Measurements from ENCODE around the gene RAB3C.

RAB3C gene

DNA sequence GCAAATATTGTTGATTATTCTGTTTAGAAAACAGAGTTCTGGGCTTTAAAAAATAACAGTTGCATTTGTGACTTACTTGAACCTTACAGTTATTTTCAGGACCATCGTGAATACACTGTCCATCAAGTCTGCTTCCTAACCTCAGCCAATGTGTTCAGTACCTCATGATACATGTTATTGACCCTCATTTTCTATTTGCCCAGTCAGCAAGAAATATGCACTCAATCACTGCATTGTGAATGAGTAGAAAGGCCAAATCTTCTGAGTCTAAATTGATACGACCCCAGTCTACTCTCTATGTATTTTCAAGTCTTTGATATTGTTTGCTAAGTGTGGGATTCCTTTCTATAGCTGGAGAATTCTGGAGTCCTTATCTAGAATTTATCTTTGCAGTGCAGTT is 156.2 kb downstream of the RAB3C start:
- no peak for ATAC-seq (replicated peaks)
- Mint-ChIP-seq H3K4me3 (no peak overlapping the region), H3K27ac (no peak overlapping the region), H3K27me3 (no peaks in the 10 kb centered on the region), H3K36me3 (no peaks in the 10 kb centered on the region), H3K4me1 (no peaks in the 10 kb centered on the region), H3K9me3 (peaks cover 0 to 1% of the 10 kb centered on the region in 2 donors)
- DNase-seq: no peak

GRCh38 chr5:58740956-58741355 is 158.1 kb downstream of the RAB3C start:
- Mint-ChIP-seq H3K9me3 (peaks cover 0 to 1% of the 10 kb centered on the region in 2 donors), H3K27ac (no peak overlapping the region), H3K4me3 (no peak overlapping the region), H3K36me3 (no peaks in the 10 kb centered on the region), H3K27me3 (no peaks in the 10 kb centered on the region), H3K4me1 (no peaks in the 10 kb centered on the region)
- DNase-seq: no peak
- no peak for ATAC-seq (replicated peaks)

GRCh38 chr5:58745350-58745749 is 162.5 kb downstream of the RAB3C start:
- no peaks in the 10 kb centered on the region for H3K27me3 Mint-ChIP-seq
- ATAC-seq (replicated peaks) (no peak), DNase-seq (no peak)
- H3K27ac Mint-ChIP-seq: no peak overlapping the region
- peaks cover 0 to 1% of the 10 kb centered on the region in 2 donors for H3K9me3 Mint-ChIP-seq
- H3K4me3 Mint-ChIP-seq: no peak overlapping the region
- H3K4me1 Mint-ChIP-seq: no peaks in the 10 kb centered on the region
- H3K36me3 Mint-ChIP-seq: no peaks in the 10 kb centered on the region

- no peaks in the 10 kb centered on the region for H3K4me1 Mint-ChIP-seq
- ATAC-seq (replicated peaks): no peak
- peaks cover 0 to 1% of the 10 kb centered on the region in 2 donors for H3K9me3 Mint-ChIP-seq
Measured at GRCh38 chr5:58746321-58746720, 163.4 kb downstream of the RAB3C start.

GRCh38 chr5:58750036-58750435 is 167.2 kb downstream of the RAB3C start:
- Mint-ChIP-seq H3K27ac (no peak overlapping the region), H3K36me3 (no peaks in the 10 kb centered on the region), H3K4me1 (no peaks in the 10 kb centered on the region), H3K9me3 (no peaks in the 10 kb centered on the region), H3K4me3 (no peak overlapping the region), H3K27me3 (no peaks in the 10 kb centered on the region)
- DNase-seq (no peak), ATAC-seq (replicated peaks) (no peak)

More at GRCh38 chr5:58746321-58746720, 163.4 kb downstream of the RAB3C start:
- DNase-seq: no peak
- Mint-ChIP-seq H3K36me3 (no peaks in the 10 kb centered on the region), H3K4me3 (no peak overlapping the region), H3K27me3 (no peaks in the 10 kb centered on the region), H3K27ac (no peak overlapping the region)

DNA sequence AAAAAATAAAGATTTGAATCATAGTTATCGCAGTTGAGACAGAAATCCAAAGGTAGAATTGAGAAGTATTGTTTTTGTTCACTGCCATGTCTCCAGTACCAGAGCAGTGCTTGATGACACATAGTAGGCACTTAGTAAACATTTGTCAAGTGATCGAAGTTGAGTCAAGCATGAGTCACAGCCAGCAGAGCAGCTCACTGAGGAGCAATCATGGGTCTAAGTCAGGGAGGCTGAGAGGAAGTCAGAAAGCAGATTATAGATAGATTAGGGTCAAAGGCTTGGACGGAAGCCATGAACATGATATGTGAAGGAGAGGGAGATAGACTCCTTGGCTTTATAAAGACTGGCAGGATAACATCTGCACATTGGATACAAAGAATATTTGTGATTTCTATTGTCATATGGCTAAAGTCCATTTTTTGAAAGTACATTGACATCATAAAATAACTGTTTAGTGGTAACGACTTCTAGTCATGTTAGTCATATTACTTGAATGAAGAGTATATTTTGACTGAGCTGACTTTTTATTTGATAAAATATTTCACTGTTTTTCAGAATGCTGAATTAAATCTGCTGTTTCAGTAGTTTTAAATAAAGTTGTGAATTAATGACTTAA is 168.5 kb downstream of the RAB3C start:
- H3K4me3 Mint-ChIP-seq: no peak overlapping the region
- ATAC-seq (replicated peaks): no peak

DNA sequence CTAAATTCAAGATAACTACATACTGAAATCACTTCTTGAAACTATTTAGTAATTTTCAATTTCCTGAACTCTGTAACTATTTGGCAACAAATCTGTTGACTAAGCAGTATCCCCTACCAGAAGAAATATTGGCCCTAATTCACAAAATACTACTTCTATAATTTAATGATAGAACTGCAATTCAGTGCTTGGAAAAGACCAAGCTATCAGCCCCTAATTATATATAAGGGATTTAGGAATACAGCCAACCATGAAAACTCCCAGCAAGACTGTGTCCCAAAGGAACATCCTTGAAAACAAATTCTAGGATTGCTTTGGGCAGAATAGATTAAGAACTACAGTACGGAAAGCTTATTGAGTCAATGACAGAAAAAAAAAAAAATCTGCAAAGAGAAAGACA is 169.2 kb downstream of the RAB3C start:
- DNase-seq (no peak), ATAC-seq (replicated peaks) (no peak)
- no peak overlapping the region for H3K27ac Mint-ChIP-seq
- H3K27me3 Mint-ChIP-seq: no peaks in the 10 kb centered on the region
- no peaks in the 10 kb centered on the region for H3K36me3 Mint-ChIP-seq
- H3K9me3 Mint-ChIP-seq: no peaks in the 10 kb centered on the region
- H3K4me1 Mint-ChIP-seq: no peaks in the 10 kb centered on the region
- H3K4me3 Mint-ChIP-seq: no peak overlapping the region

More for the DNA sequence above, 168.5 kb downstream of the RAB3C start:
- H3K27ac Mint-ChIP-seq: no peak overlapping the region
- no peaks in the 10 kb centered on the region for H3K36me3 Mint-ChIP-seq
- H3K4me1 Mint-ChIP-seq: no peaks in the 10 kb centered on the region
- no peaks in the 10 kb centered on the region for H3K9me3 Mint-ChIP-seq
- no peaks in the 10 kb centered on the region for H3K27me3 Mint-ChIP-seq
- no peak for DNase-seq

DNA sequence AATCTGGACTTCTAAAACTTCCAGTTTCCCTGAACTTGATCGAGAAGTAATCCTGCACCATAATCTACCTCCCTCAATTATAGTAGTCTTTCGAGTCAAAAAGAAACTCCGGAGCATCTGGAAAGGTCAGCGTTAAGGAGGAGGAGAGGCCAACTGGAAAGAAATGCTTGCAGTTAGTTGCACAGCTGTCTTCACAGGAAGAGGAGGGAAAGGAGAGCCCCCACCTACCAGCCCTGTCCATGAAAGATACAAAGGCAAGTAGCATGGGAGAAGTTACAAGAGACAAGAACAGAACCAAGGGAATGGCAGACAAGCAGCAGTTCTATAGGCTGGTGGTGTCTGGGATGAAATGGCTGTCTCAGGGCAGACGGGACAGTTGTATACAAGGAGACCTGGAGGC is 170.6 kb downstream of the RAB3C start:
- Mint-ChIP-seq H3K9me3 (no peaks in the 10 kb centered on the region), H3K36me3 (no peaks in the 10 kb centered on the region), H3K27ac (no peak overlapping the region), H3K27me3 (no peaks in the 10 kb centered on the region), H3K4me1 (peaks cover 0 to 3% of the 10 kb centered on the region in 2 donors), H3K4me3 (no peak overlapping the region)
- ATAC-seq (replicated peaks) (no peak), DNase-seq (no peak)

- no peak overlapping the region for H3K27ac Mint-ChIP-seq
- ATAC-seq (replicated peaks) (no peak), DNase-seq (no peak)
- no peaks in the 10 kb centered on the region for H3K27me3 Mint-ChIP-seq
- H3K36me3 Mint-ChIP-seq: no peaks in the 10 kb centered on the region
- H3K4me1 Mint-ChIP-seq: peaks cover 4 to 11% of the 10 kb centered on the region in 2 donors
- H3K9me3 Mint-ChIP-seq: no peaks in the 10 kb centered on the region
- H3K4me3 Mint-ChIP-seq: no peak overlapping the region
Measured at GRCh38 chr5:58754250-58754649, 171.4 kb downstream of the RAB3C start.

- ATAC-seq (replicated peaks) (no peak), DNase-seq (no peak)
- Mint-ChIP-seq H3K9me3 (no peaks in the 10 kb centered on the region), H3K36me3 (no peaks in the 10 kb centered on the region), H3K4me3 (no peak overlapping the region), H3K4me1 (peaks cover 9 to 22% of the 10 kb centered on the region in 2 donors), H3K27me3 (no peaks in the 10 kb centered on the region), H3K27ac (no peak overlapping the region)
Measured at GRCh38 chr5:58755397-58755796, 172.5 kb downstream of the RAB3C start.

GRCh38 chr5:58759745-58760144 is 176.9 kb downstream of the RAB3C start:
- Mint-ChIP-seq H3K4me1 (peaks cover 13 to 22% of the 10 kb centered on the region in 2 donors), H3K36me3 (no peaks in the 10 kb centered on the region), H3K4me3 (peak overlapping the region; percentile 58 to 60), H3K27ac (no peak overlapping the region), H3K9me3 (no peaks in the 10 kb centered on the region), H3K27me3 (no peaks in the 10 kb centered on the region)
- no peak for DNase-seq
- peak; percentile 83 for ATAC-seq (replicated peaks)

GRCh38 chr5:58760222-58760621 is 177.3 kb downstream of the RAB3C start:
- no peaks in the 10 kb centered on the region for H3K36me3 Mint-ChIP-seq
- no peaks in the 10 kb centered on the region for H3K9me3 Mint-ChIP-seq
- no peak for DNase-seq
- no peaks in the 10 kb centered on the region for H3K27me3 Mint-ChIP-seq
- no peak overlapping the region for H3K27ac Mint-ChIP-seq
- peaks cover 13 to 22% of the 10 kb centered on the region in 2 donors for H3K4me1 Mint-ChIP-seq
- ATAC-seq (replicated peaks): no peak
- peak overlapping the region; percentile 58 to 60 for H3K4me3 Mint-ChIP-seq

DNA sequence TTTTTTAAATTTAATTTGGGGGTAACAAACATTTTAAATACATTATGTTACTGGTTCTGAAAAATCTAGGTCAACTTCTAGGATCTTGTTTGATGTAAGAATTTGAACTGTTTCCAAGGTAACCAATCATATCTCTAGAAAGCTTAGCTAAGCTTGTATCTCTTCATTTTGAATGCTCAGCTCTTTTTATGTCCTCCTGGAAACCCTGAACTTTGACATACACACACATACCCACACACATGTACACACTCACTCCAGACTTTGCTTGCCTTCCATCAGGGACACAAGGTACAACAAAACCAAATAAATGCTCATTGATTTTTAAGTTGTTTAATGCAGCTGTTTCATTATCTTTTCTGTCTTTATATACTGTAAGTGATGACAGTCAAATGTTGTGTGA is 178.5 kb downstream of the RAB3C start:
- H3K27ac Mint-ChIP-seq: no peak overlapping the region
- DNase-seq (no peak), ATAC-seq (replicated peaks) (no peak)
- H3K9me3 Mint-ChIP-seq: no peaks in the 10 kb centered on the region
- H3K4me1 Mint-ChIP-seq: peaks cover 13 to 22% of the 10 kb centered on the region in 2 donors
- no peaks in the 10 kb centered on the region for H3K27me3 Mint-ChIP-seq
- no peaks in the 10 kb centered on the region for H3K36me3 Mint-ChIP-seq
- no peak overlapping the region for H3K4me3 Mint-ChIP-seq

GRCh38 chr5:58763390-58763789 is 180.5 kb downstream of the RAB3C start:
- no peaks in the 10 kb centered on the region for H3K9me3 Mint-ChIP-seq
- no peaks in the 10 kb centered on the region for H3K36me3 Mint-ChIP-seq
- no peak overlapping the region for H3K27ac Mint-ChIP-seq
- H3K4me3 Mint-ChIP-seq: no peak overlapping the region
- H3K27me3 Mint-ChIP-seq: no peaks in the 10 kb centered on the region
- ATAC-seq (replicated peaks) (no peak), DNase-seq (no peak)
- peaks cover 13 to 20% of the 10 kb centered on the region in 2 donors for H3K4me1 Mint-ChIP-seq

- H3K9me3 Mint-ChIP-seq: no peaks in the 10 kb centered on the region
- DNase-seq: no peak
- no peak overlapping the region for H3K27ac Mint-ChIP-seq
- ATAC-seq (replicated peaks): no peak
- H3K36me3 Mint-ChIP-seq: no peaks in the 10 kb centered on the region
- no peaks in the 10 kb centered on the region for H3K27me3 Mint-ChIP-seq
- no peak overlapping the region for H3K4me3 Mint-ChIP-seq
- H3K4me1 Mint-ChIP-seq: peaks cover 9 to 12% of the 10 kb centered on the region in 2 donors
Measured at GRCh38 chr5:58764199-58764598, 181.3 kb downstream of the RAB3C start.

DNA sequence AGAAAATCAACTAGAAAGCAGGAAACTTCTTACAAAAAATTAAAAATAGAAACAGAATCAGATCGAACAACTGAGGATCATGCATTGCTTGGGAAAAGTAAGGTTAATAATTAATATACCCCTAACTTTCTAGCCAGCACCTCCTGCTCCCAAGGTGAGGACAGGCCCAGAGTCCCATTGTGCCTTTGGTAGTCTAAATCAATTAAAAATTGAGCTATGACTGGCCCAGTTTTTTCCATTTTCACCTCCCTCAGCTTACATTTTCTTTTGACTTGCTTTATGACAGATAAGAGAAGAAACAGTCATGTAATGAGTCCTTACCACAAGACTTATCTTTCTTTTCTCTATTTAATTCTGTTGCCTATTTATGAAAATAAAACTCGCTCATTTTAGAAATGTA is 182.2 kb downstream of the RAB3C start:
- Mint-ChIP-seq H3K9me3 (no peaks in the 10 kb centered on the region), H3K4me1 (peaks cover 3 to 5% of the 10 kb centered on the region in 2 donors), H3K27ac (no peak overlapping the region), H3K36me3 (no peaks in the 10 kb centered on the region), H3K27me3 (no peaks in the 10 kb centered on the region), H3K4me3 (no peak overlapping the region)
- ATAC-seq (replicated peaks): no peak
- DNase-seq: no peak

Data from stimulated activated naive B cell treated with anti-CD40 and anti-IgM and Interleukin-4, amounts not matched to agents 10 μg/mL and 1 μg/mL and 100 μg/mL, for 72 hours (primary cell).